Subcutaneous abdominal adipose tissue (tissue), 5 donors: ENCODE data around the gene ZNF521.

Experiments used
- H3K27ac ChIP-seq: one replicate; pipeline ENCODE4 v1.7.0; 2013; ENCODE audit warnings: low read depth, mild to moderate bottlenecking, inconsistent platforms, low read length, moderate library complexity
- H3K27me3 ChIP-seq, 5 donors: one replicate each; pipeline ENCODE4 v1.7.0; 2013; ENCODE audit warnings: low read length in 5 of 5, inconsistent platforms in 1 of 5; ENCODE audit not compliant: control insufficient read depth in 5 of 5, insufficient read depth in 4 of 5
- H3K36me3 ChIP-seq, 5 donors: one replicate each; pipeline ENCODE4 v1.7.0; 2013; ENCODE audit warnings: low read length in 5 of 5; ENCODE audit not compliant: control insufficient read depth in 5 of 5, insufficient read depth in 5 of 5
- H3K4me1 ChIP-seq, 5 donors: one replicate each; pipeline ENCODE4 v1.7.0; 2013; ENCODE audit warnings: low read length in 5 of 5, mild to moderate bottlenecking in 3 of 5, moderate library complexity in 1 of 5; ENCODE audit not compliant: control insufficient read depth in 5 of 5, insufficient read depth in 5 of 5
- H3K4me3 ChIP-seq, 5 donors: one replicate each; pipeline ENCODE4 v1.7.0; 2013; ENCODE audit warnings: low read length in 5 of 5, low read depth in 1 of 5
- H3K9ac ChIP-seq, 5 donors: one replicate each; pipeline ENCODE4 v1.7.0; 2013; ENCODE audit warnings: low read length in 5 of 5, mild to moderate bottlenecking in 4 of 5, moderate library complexity in 3 of 5
- H3K9me3 ChIP-seq, 5 donors: one replicate each; pipeline ENCODE4 v1.7.0; 2013; ENCODE audit warnings: low read length in 5 of 5; ENCODE audit not compliant: control insufficient read depth in 5 of 5
- donor health status: healthy.
- donor health status: healthy.
- donor health status: healthy.
- donor health status: healthy.
- donor health status: healthy.

ZNF521 gene

DNA sequence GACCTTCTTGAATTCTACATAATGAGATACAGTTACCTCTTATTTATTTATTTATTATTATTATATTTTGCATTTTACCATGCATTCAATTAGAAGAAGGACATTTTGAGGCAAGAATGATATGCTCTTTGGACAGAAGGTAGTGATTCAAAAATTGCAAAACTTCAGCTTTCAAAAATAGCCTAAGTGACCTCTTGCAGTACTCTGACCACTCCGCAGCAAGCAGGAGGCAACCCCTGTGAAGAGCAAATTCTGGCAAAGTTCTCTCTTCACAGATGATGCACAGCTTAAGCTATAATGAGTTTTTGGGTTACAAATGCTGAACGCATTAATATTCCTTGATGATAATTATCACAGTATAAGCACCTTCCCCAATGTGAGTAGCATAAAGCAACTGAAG lies 170.0 kb downstream of the ZNF521 start:
- no peak overlapping the region for H3K4me3 ChIP-seq
- no peaks in the 10 kb centered on the region for H3K36me3 ChIP-seq
- H3K9ac ChIP-seq, result no peak overlapping the region
- H3K27me3 ChIP-seq, result no peaks in the 10 kb centered on the region
- H3K9me3 ChIP-seq, result no peaks in the 10 kb centered on the region
- no peak overlapping the region for H3K27ac ChIP-seq
- peaks cover 0 to 6% (median 0%) of the 10 kb centered on the region in 5 donors for H3K4me1 ChIP-seq

DNA sequence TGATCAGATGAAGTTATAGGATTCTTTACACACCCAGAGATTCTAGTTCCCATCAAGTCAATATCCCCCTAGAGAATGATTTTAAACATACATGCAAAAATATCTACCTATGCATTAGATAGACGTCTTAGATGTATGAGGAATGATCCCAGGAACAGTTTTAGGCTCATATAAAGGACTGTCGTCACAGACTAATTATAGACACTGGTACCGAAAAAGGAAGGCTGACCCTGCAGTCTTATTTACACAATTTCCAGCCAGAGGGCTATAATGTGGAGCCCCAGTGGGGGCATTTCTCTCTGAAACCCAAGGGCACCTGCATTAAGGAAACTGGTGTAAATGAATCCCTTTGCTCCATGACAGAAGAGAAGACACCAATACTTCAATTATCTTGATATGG lies 170.4 kb downstream of the ZNF521 start:
- no peaks in the 10 kb centered on the region for H3K27me3 ChIP-seq
- H3K9ac ChIP-seq, result no peak overlapping the region
- H3K4me3 ChIP-seq, result no peak overlapping the region
- H3K27ac ChIP-seq, result no peak overlapping the region
- H3K36me3 ChIP-seq, result no peaks in the 10 kb centered on the region
- no peaks in the 10 kb centered on the region for H3K9me3 ChIP-seq
- peaks cover 0 to 6% (median 0%) of the 10 kb centered on the region in 5 donors for H3K4me1 ChIP-seq

DNA sequence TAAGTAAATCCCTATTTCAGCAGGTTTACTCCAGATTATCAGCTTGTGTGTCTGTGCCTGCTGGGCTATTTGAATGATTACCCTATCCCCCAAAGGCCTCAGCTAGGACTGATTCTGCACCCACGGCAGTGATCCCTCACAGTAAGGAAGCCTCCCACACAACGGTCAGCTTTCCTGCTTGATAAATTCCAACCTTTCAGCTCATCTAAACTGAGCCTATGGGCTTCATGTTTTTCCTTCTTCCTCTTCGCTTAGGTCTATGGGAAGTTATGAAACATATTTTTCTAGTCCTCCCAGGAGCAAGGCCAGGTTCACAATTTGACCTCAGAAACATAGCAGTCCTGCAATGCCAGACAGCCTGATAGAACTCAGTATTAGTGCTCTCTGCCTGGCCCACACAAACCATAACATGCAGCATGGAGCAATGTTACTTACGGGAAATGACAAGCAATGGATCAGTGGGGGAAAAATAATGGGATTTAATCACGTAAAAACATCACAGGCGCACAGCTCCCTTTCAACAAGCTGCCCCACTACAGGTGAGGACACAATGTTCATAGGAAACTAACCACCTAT lies 170.9 kb downstream of the ZNF521 start:
- Histone ChIP-seq H3K36me3 (no peaks in the 10 kb centered on the region), H3K4me3 (no peak overlapping the region), H3K4me1 (peaks cover 0 to 6% (median 0%) of the 10 kb centered on the region in 5 donors), H3K27ac (no peak overlapping the region), H3K9ac (no peak overlapping the region), H3K9me3 (no peaks in the 10 kb centered on the region), H3K27me3 (no peaks in the 10 kb centered on the region)

DNA sequence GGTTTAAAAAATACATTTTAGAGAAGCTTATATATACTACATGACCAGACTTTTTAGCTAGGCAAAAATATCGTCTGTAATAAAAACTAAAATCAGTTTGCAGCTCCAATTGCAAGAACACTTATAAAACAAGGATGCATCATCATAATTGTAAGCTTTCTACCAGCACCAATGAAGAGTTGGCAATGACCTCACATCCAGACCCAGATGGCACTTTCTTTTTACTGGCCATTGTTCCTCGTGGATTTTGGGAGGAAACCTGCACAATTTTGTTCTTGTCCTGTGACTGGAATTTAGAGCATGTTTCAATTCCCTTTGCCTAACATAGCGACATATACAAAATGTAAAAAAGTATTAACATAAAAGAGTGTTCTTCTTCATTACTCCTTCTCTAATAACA lies 174.3 kb downstream of the ZNF521 start:
- H3K27ac ChIP-seq, result no peak overlapping the region
- no peaks in the 10 kb centered on the region for H3K9me3 ChIP-seq
- H3K4me1 ChIP-seq, result peaks cover 0 to 4% (median 0%) of the 10 kb centered on the region in 5 donors
- no peak overlapping the region for H3K4me3 ChIP-seq
- no peak overlapping the region for H3K9ac ChIP-seq
- no peaks in the 10 kb centered on the region for H3K27me3 ChIP-seq
- H3K36me3 ChIP-seq, result no peaks in the 10 kb centered on the region

DNA sequence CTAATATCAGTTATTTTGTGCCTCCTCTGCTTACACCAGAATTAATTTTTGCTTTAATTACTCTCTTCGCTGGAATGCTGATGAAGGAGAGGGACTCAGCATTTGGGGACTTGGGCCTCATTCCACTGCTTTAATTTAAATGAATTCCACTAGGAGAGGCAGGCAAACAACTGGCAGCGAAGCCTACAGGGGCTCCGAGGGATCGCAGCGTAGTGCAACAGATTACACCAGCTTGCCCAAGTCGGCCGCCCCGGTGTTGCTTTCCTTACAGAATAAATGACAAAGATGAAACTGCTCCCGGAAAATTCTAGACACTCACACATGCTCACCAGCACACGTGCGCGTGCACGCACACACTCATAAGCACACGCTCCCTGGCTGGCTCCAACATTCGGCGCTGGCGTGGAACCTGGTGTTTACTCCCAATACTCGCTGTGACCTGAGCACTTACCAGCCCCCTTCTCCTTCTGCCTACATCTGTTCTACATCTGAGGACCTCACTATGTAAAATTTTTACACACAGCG lies 175.4 kb downstream of the ZNF521 start:
- no peaks in the 10 kb centered on the region for H3K36me3 ChIP-seq
- no peak overlapping the region for H3K9ac ChIP-seq
- no peak overlapping the region for H3K4me3 ChIP-seq
- H3K9me3 ChIP-seq, result no peaks in the 10 kb centered on the region
- peaks cover 0 to 8% (median 0%) of the 10 kb centered on the region in 5 donors for H3K4me1 ChIP-seq
- H3K27me3 ChIP-seq, result no peaks in the 10 kb centered on the region
- no peak overlapping the region for H3K27ac ChIP-seq

DNA sequence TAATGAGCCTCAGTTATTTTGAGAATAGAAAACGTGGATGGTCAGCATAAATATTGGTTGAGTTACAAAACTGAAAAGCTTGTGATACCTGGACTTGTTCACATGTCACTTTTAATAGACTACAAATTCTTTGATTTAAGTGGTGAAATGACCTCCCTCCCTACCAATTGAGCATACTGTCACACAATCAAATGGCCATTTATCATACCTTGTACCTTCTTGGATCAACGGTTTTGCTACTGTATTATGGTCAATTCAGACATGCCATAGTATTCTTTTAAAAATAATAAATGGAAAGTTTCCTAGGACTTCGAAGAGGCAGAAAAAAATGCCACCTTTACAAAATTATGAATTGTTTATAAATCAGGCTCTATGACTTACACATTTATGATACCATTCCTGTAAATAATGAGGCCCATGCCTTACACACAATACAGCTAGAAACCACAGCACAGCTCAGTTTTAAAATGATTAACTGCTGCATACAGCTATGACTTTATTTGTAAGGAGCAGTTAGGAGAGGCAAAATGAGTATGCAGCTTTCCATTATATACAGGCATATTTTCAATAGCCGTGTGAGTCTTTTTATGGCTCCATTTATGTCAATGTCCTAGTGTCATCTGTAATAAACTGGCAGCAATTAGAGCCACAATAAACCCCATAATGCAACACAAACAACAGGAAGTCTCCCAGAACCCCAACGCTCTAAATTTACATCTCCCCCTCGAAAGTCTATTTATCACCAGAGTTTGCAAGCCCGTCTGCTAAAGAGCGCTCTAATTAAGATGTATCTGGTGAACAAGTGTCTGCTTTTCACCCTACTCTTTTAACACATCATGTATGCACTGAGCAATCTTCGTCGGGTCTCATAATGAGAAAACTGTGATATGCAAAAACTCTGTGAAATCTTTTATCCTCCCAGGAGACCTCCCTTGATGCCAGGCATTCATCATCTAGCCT lies 176.1 kb downstream of the ZNF521 start:
- no peaks in the 10 kb centered on the region for H3K36me3 ChIP-seq
- no peaks in the 10 kb centered on the region for H3K9me3 ChIP-seq
- H3K4me1 ChIP-seq, result peaks cover 0 to 7% (median 0%) of the 10 kb centered on the region in 5 donors
- no peaks in the 10 kb centered on the region for H3K27me3 ChIP-seq
- H3K4me3 ChIP-seq, result no peak overlapping the region
- H3K9ac ChIP-seq, result no peak overlapping the region
- H3K27ac ChIP-seq, result no peak overlapping the region

DNA sequence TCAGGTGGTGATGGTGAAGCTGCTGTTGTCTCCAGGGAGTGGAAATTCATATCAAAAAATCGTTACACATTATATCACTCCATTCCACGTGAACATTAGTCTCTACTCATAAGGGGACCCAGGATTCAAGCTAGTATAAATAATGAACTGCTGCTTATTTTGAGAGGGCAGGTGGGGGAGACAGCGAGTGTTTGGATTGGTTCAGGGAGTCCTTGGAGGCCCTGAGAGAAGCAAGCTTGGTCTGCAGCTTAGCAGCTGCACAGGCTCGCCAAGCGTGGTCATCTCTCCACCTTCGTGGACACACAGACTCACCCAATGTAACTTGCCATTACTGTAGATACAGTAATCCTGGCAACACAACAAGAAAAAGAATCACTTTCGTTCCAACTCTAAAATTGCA lies 177.6 kb downstream of the ZNF521 start:
- no peaks in the 10 kb centered on the region for H3K9me3 ChIP-seq
- no peak overlapping the region for H3K9ac ChIP-seq
- no peak overlapping the region for H3K4me3 ChIP-seq
- no peaks in the 10 kb centered on the region for H3K27me3 ChIP-seq
- H3K27ac ChIP-seq, result no peak overlapping the region
- H3K36me3 ChIP-seq, result no peaks in the 10 kb centered on the region
- peaks cover 0 to 6% (median 0%) of the 10 kb centered on the region in 5 donors for H3K4me1 ChIP-seq

DNA sequence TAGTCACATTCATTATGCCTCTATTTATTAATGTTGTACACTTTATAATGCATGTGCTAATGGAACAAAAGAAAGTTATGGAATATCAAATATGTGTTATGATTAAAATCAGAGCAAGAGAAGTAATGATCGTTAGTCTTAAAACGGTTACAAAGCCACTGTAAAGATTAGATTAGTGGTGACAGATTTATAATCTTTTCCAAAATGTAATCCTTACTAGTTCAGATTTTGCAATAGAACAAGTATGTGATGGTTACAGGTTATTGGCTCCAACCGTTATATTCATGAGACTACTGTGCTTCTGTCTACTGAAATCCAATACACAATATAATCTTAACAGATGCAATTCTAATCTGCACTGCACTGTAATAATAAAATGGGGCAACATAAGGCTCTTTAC lies 180.6 kb downstream of the ZNF521 start:
- Histone ChIP-seq H3K4me1 (peaks cover 0 to 6% (median 0%) of the 10 kb centered on the region in 5 donors), H3K36me3 (peaks cover 0 to 2% (median 0%) of the 10 kb centered on the region in 5 donors), H3K9me3 (no peaks in the 10 kb centered on the region), H3K27ac (no peak overlapping the region), H3K4me3 (no peak overlapping the region), H3K9ac (no peak overlapping the region), H3K27me3 (no peaks in the 10 kb centered on the region)

DNA sequence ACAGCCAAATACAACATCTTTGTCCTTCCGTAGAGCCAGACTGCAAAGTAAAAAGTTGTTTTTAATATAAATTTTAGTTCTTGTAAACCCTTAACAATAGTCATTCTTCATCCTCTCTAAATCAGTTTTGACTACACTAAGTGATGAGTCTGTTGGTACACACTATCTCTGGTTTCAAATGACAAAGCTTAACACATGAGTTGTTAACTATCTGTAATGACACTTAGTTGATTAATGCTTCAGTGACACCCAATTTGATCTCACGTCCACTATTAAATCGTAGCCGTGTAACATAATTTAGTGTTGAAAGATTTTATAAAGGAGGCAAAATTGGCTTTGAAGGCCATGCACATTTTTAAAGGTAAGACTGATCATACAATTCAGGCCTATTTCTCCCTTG lies 181.6 kb downstream of the ZNF521 start:
- H3K27ac ChIP-seq, result no peak overlapping the region

DNA sequence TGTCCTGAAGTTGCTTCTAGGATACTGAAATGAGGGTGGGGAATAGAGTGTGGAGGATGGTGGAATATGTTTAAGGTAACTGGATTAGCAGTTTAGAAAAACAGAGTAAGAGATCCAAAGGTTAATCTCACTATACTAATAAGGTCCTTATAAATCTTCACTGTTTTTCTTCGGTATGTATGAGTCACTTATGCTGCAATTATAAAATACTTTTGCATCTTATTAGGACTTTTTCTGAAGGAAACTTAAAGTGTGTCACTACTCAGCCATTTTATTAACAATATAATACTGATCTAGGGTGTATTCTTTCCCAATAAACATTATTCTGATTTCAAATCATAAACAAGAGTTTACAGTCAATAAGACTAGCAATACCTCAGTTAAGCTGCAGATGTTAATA lies 182.3 kb downstream of the ZNF521 start:
- peaks cover 0 to 2% (median 0%) of the 10 kb centered on the region in 5 donors for H3K36me3 ChIP-seq
- H3K27me3 ChIP-seq, result no peaks in the 10 kb centered on the region
- no peak overlapping the region for H3K9ac ChIP-seq
- peaks cover 0 to 15% (median 10%) of the 10 kb centered on the region in 5 donors for H3K4me1 ChIP-seq
- no peak overlapping the region for H3K4me3 ChIP-seq
- H3K27ac ChIP-seq, result no peak overlapping the region
- H3K9me3 ChIP-seq, result no peaks in the 10 kb centered on the region

More for the DNA sequence above, 181.6 kb downstream of the ZNF521 start:
- peaks cover 0 to 2% (median 0%) of the 10 kb centered on the region in 5 donors for H3K36me3 ChIP-seq
- peaks cover 0 to 8% (median 4%) of the 10 kb centered on the region in 5 donors for H3K4me1 ChIP-seq
- no peak overlapping the region for H3K9ac ChIP-seq
- no peak overlapping the region for H3K4me3 ChIP-seq
- H3K27me3 ChIP-seq, result no peaks in the 10 kb centered on the region
- H3K9me3 ChIP-seq, result no peaks in the 10 kb centered on the region
